Activated T-helper 17 cell treated with anti-CD3 and anti-CD28 coated beads, Interleukin-2, amount 50 U/mL, for 72 hours (primary cell): ENCODE measurements around the gene TRIM44. TPM values are rescaled to one million over a fixed set of nuclear protein-coding genes. Genes with fewer than 3 reads are reported as not detected.

Experiments used
- ATAC-seq: fragments of 150-1000 bp; cut with Tn5 transposase; replicated peaks from 2 replicates; pipeline ENCODE4 v1.10.0; 2021; ENCODE audit warnings: mild to moderate bottlenecking, moderate library complexity
- H3K27ac Mint-ChIP-seq: one replicate; pipeline ENCODE4 v1.8.0; 2022; ENCODE audit warnings: mixed read lengths
- H3K27me3 Mint-ChIP-seq: one replicate; pipeline ENCODE4 v1.8.0; 2022; ENCODE audit warnings: mixed read lengths
- H3K36me3 Mint-ChIP-seq: one replicate; pipeline ENCODE4 v1.8.0; 2022; ENCODE audit warnings: low read depth, mild to moderate bottlenecking, mixed read lengths
- H3K4me1 Mint-ChIP-seq: one replicate; pipeline ENCODE4 v1.8.0; 2022; ENCODE audit warnings: mixed read lengths
- H3K4me3 Mint-ChIP-seq: one replicate; pipeline ENCODE4 v1.8.0; 2022; ENCODE audit warnings: mild to moderate bottlenecking, mixed read lengths
- H3K9me3 Mint-ChIP-seq: one replicate; pipeline ENCODE4 v1.8.0; 2022; ENCODE audit warnings: mixed read lengths
- total RNA-seq, 2 donors: library from RNA; stranded (reverse); gene quantifications; one replicate each; pipeline ENCODE4 v1.2.3, GENCODE V29; 2022

TRIM44 gene
- total RNA-seq, 2 donors from 2014 or later, result 14.3 to 17.7 TPM

GRCh38 chr11:35784699-35785098 lies 122.1 kb downstream of the TRIM44 start:
- H3K36me3 Mint-ChIP-seq, result peaks cover under 1% of the 10 kb centered on the region
- peaks cover 22% of the 10 kb centered on the region for H3K4me1 Mint-ChIP-seq
- no peaks in the 10 kb centered on the region for H3K9me3 Mint-ChIP-seq
- H3K27ac Mint-ChIP-seq, result no peak overlapping the region
- no peaks in the 10 kb centered on the region for H3K27me3 Mint-ChIP-seq
- ATAC-seq, result no peak
- H3K4me3 Mint-ChIP-seq, result no peak overlapping the region

- ATAC-seq, result peak; percentile 73
- Mint-ChIP-seq H3K9me3 (no peaks in the 10 kb centered on the region), H3K4me3 (no peak overlapping the region), H3K27ac (no peak overlapping the region), H3K36me3 (no peaks in the 10 kb centered on the region), H3K4me1 (peaks cover 19% of the 10 kb centered on the region), H3K27me3 (no peaks in the 10 kb centered on the region)
Measured at GRCh38 chr11:35785287-35786167, 123.0 kb downstream of the TRIM44 start.

GRCh38 chr11:35786188-35786587 lies 123.6 kb downstream of the TRIM44 start:
- Mint-ChIP-seq H3K36me3 (no peaks in the 10 kb centered on the region), H3K27ac (no peak overlapping the region), H3K4me3 (no peak overlapping the region), H3K9me3 (no peaks in the 10 kb centered on the region), H3K27me3 (no peaks in the 10 kb centered on the region), H3K4me1 (peaks cover 18% of the 10 kb centered on the region)
- no peak for ATAC-seq

GRCh38 chr11:35787013-35787504 lies 124.5 kb downstream of the TRIM44 start:
- Mint-ChIP-seq H3K36me3 (peaks cover 8% of the 10 kb centered on the region), H3K4me3 (no peak overlapping the region), H3K4me1 (peaks cover 26% of the 10 kb centered on the region), H3K27me3 (no peaks in the 10 kb centered on the region), H3K9me3 (no peaks in the 10 kb centered on the region), H3K27ac (no peak overlapping the region)
- ATAC-seq, result no peak

GRCh38 chr11:35787626-35788025 lies 125.1 kb downstream of the TRIM44 start:
- Mint-ChIP-seq H3K4me3 (no peak overlapping the region), H3K27me3 (no peaks in the 10 kb centered on the region), H3K9me3 (no peaks in the 10 kb centered on the region), H3K4me1 (peaks cover 28% of the 10 kb centered on the region), H3K36me3 (peaks cover 9% of the 10 kb centered on the region), H3K27ac (no peak overlapping the region)
- ATAC-seq, result no peak

- Mint-ChIP-seq H3K9me3 (no peaks in the 10 kb centered on the region), H3K4me3 (no peak overlapping the region), H3K4me1 (peaks cover 21% of the 10 kb centered on the region), H3K36me3 (peaks cover 15% of the 10 kb centered on the region), H3K27me3 (no peaks in the 10 kb centered on the region), H3K27ac (no peak overlapping the region)
- no peak for ATAC-seq
Measured at GRCh38 chr11:35791088-35791958, 128.7 kb downstream of the TRIM44 start.

GRCh38 chr11:35792148-35792845 lies 129.7 kb downstream of the TRIM44 start:
- H3K27ac Mint-ChIP-seq, result no peak overlapping the region
- no peak for ATAC-seq
- no peaks in the 10 kb centered on the region for H3K9me3 Mint-ChIP-seq

GRCh38 chr11:35792846-35793192 lies 130.2 kb downstream of the TRIM44 start:
- Mint-ChIP-seq H3K36me3 (peaks cover 15% of the 10 kb centered on the region), H3K9me3 (no peaks in the 10 kb centered on the region), H3K4me3 (no peak overlapping the region), H3K27ac (no peak overlapping the region), H3K4me1 (peaks cover 32% of the 10 kb centered on the region), H3K27me3 (no peaks in the 10 kb centered on the region)
- ATAC-seq, result no peak

More at GRCh38 chr11:35792148-35792845, 129.7 kb downstream of the TRIM44 start:
- H3K36me3 Mint-ChIP-seq, result peaks cover 15% of the 10 kb centered on the region
- no peak overlapping the region for H3K4me3 Mint-ChIP-seq
- H3K4me1 Mint-ChIP-seq, result peaks cover 29% of the 10 kb centered on the region
- no peaks in the 10 kb centered on the region for H3K27me3 Mint-ChIP-seq

- peaks cover 15% of the 10 kb centered on the region for H3K36me3 Mint-ChIP-seq
- ATAC-seq, result no peak
- peaks cover 34% of the 10 kb centered on the region for H3K4me1 Mint-ChIP-seq
- H3K27me3 Mint-ChIP-seq, result no peaks in the 10 kb centered on the region
- no peak overlapping the region for H3K4me3 Mint-ChIP-seq
- H3K9me3 Mint-ChIP-seq, result no peaks in the 10 kb centered on the region
- H3K27ac Mint-ChIP-seq, result no peak overlapping the region
Measured at GRCh38 chr11:35794333-35794732, 131.8 kb downstream of the TRIM44 start.

GRCh38 chr11:35794850-35795249 lies 132.3 kb downstream of the TRIM44 start:
- Mint-ChIP-seq H3K27ac (peak overlapping the region; percentile 37), H3K4me1 (peaks cover 34% of the 10 kb centered on the region), H3K9me3 (no peaks in the 10 kb centered on the region), H3K27me3 (no peaks in the 10 kb centered on the region), H3K36me3 (peaks cover 15% of the 10 kb centered on the region), H3K4me3 (no peak overlapping the region)
- no peak for ATAC-seq

GRCh38 chr11:35796562-35796961 lies 134.0 kb downstream of the TRIM44 start:
- H3K27ac Mint-ChIP-seq, result peak overlapping the region; percentile 73
- peaks cover 31% of the 10 kb centered on the region for H3K4me1 Mint-ChIP-seq
- no peaks in the 10 kb centered on the region for H3K27me3 Mint-ChIP-seq
- H3K9me3 Mint-ChIP-seq, result no peaks in the 10 kb centered on the region
- no peak for ATAC-seq
- no peak overlapping the region for H3K4me3 Mint-ChIP-seq
- H3K36me3 Mint-ChIP-seq, result peaks cover 13% of the 10 kb centered on the region

- Mint-ChIP-seq H3K9me3 (no peaks in the 10 kb centered on the region), H3K36me3 (peaks cover 6% of the 10 kb centered on the region), H3K4me1 (peaks cover 24% of the 10 kb centered on the region), H3K4me3 (no peak overlapping the region), H3K27ac (no peak overlapping the region), H3K27me3 (no peaks in the 10 kb centered on the region)
- ATAC-seq, result no peak
Measured at GRCh38 chr11:35798423-35798822, 135.8 kb downstream of the TRIM44 start.

GRCh38 chr11:35798983-35799382 lies 136.4 kb downstream of the TRIM44 start:
- ATAC-seq, result no peak
- Mint-ChIP-seq H3K4me3 (no peak overlapping the region), H3K27me3 (no peaks in the 10 kb centered on the region), H3K36me3 (peaks cover 6% of the 10 kb centered on the region), H3K9me3 (no peaks in the 10 kb centered on the region), H3K4me1 (peaks cover 24% of the 10 kb centered on the region), H3K27ac (no peak overlapping the region)

GRCh38 chr11:35799655-35800054 lies 137.1 kb downstream of the TRIM44 start:
- peaks cover 6% of the 10 kb centered on the region for H3K36me3 Mint-ChIP-seq
- H3K9me3 Mint-ChIP-seq, result no peaks in the 10 kb centered on the region

More at GRCh38 chr11:35799655-35800054, 137.1 kb downstream of the TRIM44 start:
- Mint-ChIP-seq H3K4me1 (peaks cover 24% of the 10 kb centered on the region), H3K4me3 (no peak overlapping the region), H3K27me3 (no peaks in the 10 kb centered on the region), H3K27ac (no peak overlapping the region)
- ATAC-seq, result no peak
